GM19351 (cell line): Measurements from ENCODE around the gene TMCC1.
"Not testable (repeated sequence)": the region's sequence is repeated elsewhere in the genome, so short reads cannot be mapped to it uniquely, and the experiment has no call there.

ENCODE experiments used
- ATAC-seq: cut with Tn5 transposase; IDR thresholded peaks from one replicate; pipeline ENCODE4 v1.9.1; 2021; ENCODE audit warnings: mild to moderate bottlenecking, moderate library complexity; ENCODE audit not compliant: unreplicated experiment

Gene TMCC1

DNA sequence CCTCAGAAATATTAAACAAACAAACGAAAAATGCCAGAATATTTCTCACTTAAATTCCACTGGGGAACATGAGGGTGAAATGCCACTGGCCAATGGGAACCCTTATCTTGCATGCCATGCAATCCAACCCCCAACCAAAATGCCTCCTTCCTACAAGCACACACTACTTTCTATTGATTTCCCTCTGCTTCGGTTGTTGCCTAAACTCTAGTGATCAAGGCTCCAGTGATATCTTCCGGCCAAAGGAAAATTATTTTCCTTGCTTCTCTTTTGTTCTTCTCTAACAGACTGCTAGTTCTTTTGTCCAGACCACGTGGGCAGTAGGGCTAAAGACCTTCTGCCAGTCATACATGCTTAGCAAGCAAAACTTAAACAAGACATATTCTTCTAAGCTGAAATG, 115.7 kb downstream of the TMCC1 start:
- ATAC-seq, result no peak

GRCh38 chr3:129775870-129776269, 117.6 kb downstream of the TMCC1 start:
- no peak for ATAC-seq

DNA sequence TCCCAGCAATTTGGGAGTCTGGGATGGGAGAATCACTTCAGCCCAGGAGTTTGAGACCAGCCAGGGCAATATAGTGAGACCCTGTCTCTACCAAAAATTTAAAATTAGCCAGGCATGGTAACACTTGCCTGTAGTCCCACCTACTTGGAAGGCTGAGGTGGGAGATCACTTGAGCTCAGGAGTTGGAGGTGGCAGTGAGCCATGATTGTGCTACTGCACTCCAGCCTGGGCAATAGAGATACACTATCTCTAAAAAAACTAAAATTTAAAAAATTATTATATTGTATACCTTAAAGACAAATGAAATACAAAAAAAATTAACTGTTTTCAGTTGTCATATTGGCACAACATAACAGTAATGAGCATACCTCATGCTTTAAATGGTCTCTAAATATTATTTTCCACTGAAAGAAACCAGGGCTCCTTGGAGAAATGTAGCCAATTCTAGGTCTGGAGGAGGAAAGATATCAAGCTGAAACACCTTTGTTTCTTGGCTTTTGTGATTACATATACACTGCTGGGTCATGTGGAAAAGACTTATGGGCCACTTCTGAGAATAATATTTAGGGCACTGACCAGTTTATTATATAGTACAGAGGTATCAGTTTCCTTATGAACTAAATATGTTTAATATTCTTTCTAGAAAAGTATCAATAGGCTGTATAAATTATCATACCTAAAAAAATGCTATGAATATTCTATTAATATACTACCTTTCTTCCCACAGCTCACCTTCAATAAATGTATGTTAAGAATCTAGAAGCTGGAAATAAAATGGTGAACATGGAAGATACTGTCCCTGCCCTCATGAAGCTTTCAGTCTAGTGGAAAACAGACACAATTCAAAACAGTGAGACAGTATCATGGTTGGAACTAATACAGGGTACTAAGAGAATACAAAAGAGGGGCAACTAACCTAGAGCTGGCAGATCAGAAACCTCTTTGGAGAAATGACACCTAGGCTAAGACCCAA, 119.5 kb downstream of the TMCC1 start:
- ATAC-seq, result no peak

- ATAC-seq, result no peak
These were observed 122.9 kb downstream of the TMCC1 start for GRCh38 chr3:129770604-129771003.

- ATAC-seq, result no peak
These were observed 123.9 kb downstream of the TMCC1 start for GRCh38 chr3:129769616-129770015.

GRCh38 chr3:129768728-129769127, 124.8 kb downstream of the TMCC1 start:
- no peak for ATAC-seq

- ATAC-seq, result no peak
These were observed 127.4 kb downstream of the TMCC1 start for GRCh38 chr3:129766135-129766534.

- ATAC-seq, result no peak
These were observed 129.4 kb downstream of the TMCC1 start for GRCh38 chr3:129764090-129764489.

DNA sequence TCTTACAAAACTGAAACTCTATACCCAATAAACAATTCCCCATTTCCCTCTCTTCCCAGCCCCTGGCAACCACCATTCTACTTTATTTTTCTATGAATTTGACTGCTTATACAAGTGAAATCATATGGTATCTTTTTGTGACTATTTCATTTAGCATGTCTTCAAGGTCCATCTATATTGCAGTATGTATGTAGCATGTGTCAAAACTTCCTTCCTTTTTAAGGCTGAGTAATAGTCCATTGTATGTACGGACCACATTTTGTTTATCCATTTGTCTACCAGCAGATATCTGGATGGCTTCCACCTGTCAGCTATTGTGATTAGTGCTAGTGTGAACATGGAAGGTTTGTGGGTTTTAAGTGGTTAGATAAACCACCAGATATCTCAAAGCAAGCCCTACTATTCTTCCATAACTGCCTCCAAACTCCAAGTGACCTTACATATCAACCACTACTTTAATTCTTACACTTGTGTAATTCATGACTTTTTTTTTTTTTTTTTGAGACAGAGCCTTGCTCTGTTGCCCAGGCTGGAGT, 134.7 kb downstream of the TMCC1 start:
- no peak for ATAC-seq

GRCh38 chr3:129758306-129758705, 135.2 kb downstream of the TMCC1 start:
- ATAC-seq, result no peak

GRCh38 chr3:129756871-129757270, 136.6 kb downstream of the TMCC1 start:
- ATAC-seq, result no peak

DNA sequence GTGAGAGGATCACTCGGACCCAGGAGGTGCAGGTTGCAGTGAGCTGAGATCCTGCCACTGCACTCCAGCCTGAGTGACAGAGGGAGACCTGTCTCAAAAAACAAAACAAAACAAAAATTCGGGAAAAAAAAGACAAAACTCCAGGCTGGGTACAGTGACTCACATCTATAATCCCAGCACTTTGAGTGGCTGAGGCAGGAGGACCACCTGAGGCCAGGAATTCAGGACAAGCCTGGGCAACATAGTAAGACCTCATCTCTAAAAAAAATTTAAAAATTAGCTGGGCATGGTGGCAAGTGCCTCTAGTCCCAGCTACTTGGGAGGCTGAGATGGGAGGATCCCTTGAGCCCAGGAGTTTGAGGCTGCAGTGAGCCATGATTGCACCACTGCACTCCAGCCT, 142.4 kb downstream of the TMCC1 start:
- not testable (repeated sequence) for ATAC-seq

DNA sequence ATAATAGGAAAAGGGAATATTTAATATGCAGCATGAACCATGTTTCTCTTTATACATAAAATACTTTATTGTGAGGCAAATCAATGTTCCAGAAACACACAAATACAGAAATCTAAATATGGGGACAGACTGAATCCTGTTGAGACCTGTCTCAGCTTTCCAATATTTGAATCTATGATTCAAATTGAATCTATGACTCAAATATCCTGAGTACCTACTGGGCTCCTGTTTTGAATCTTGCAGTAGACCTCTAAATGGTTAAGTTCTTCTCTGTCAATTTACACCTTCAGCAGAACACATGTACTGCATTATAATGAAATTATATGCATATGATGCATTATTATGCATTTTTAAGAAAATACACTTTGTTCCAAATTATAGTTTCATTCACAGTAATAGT, 143.8 kb downstream of the TMCC1 start:
- ATAC-seq, result no peak

DNA sequence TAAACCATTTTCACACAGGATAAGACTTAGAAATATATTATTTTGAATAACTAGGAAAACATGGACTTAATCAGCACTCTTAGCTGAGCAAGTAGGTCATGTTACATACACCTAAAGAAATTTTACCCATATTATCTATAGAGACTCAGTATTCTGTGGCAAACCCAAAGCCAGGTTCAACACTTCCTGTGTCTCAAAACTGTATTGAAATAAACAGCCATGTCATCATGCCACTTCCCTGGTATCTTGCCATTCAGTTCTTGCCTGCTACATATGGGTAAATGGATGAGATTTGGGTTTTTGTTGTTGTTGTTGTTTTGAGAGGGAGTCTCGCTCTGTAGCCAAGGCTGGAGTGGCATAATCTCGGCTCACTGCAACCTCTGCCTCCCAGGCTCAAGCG, 145.5 kb downstream of the TMCC1 start:
- ATAC-seq, result no peak

GRCh38 chr3:129747136-129747535, 146.4 kb downstream of the TMCC1 start:
- ATAC-seq, result no peak

- no peak for ATAC-seq
These were observed 146.9 kb downstream of the TMCC1 start for GRCh38 chr3:129746629-129747028.

DNA sequence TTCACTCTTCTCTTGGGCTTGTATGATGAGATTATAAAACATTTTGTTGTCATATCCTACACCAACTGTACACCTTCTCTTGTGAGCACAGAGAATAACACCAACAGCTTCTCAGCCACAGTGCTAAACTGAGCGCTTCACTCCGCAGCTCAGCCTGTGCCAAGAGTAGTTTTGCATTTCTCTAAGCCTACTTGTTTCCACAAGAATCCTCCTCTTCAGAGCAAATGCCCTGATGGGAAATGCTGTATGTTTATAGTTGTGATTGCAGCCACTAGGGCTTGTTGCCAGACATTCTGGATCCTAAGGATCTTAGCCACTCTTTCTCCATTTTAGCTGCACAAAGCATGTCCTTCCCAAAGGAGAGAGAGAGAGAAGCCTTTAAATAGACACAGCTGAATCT, 148.3 kb downstream of the TMCC1 start:
- no peak for ATAC-seq

DNA sequence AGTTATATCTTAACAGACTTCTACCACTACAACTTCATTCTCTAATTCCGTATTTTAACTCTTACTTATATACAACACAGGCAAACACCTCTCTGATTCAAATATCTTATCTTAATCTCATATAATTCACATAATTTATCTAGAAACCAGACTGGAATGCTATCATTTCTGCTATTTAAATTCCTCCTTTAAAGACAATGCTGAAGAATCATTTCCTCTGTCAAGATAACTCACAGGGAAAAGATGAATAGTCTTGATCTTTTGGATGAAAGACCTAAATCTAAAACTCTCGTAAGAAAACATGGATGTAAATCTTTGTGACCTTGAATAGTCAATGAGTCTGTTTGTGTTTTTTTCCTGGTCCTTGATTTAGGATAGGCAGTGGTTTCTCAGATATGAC, 151.7 kb downstream of the TMCC1 start:
- ATAC-seq, result no peak

- no peak for ATAC-seq
These were observed 153.4 kb downstream of the TMCC1 start for GRCh38 chr3:129740090-129740489.

DNA sequence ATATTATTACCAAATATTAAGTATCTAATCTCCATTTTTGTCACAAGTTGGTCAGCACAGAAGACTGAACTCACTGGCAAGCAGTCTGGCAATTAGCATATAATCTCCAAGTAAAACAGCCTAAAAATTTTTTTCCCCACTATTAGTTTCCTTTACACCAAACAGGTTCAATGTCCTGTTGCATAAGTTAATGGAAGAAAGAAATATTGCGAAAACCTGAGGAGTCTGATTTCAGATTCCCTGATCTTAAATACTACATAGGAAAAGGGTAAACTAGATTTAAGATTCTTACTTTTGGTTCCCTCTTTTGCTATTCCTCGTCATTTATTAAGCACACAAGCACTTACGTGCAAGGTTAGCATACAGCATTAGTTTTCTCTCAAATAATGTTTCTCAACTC, 153.9 kb downstream of the TMCC1 start:
- no peak for ATAC-seq

DNA sequence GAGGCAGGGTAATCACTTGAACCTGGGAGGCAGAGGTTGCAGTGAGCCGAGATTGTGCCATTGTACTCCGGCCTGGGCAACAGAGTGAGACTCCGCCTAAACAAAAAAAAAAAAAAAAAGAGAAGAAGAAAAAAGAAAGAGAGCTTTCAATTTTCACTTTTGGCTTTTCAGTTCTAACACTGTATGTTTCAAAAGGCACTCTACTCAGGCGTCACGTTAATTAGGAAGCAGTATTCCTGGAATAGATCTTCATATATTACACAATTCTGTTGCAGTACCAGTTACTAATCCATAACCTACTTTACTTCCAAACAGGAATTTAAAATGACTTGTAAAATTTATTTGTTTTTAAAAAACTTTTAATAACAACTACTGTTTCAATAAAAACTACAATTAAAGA, 155.3 kb downstream of the TMCC1 start:
- ATAC-seq, result no peak

DNA sequence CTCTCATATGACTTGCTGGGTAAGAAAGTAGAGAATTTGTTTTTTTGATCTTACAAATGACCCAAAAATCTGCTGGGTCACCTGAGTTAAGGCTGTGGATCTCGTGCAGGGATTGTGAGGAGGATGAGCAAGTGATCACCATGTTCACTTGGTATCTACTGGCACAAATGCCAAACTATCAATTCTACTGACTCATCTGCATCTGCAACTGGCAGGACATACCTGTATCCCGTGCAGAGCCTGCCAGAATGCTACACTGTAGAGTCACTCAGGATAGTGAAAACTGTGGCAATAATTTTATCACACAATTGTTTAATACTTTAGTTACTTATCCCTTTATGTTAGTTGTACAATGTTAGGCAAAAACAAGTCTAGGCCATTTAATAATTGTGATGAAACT, 157.4 kb downstream of the TMCC1 start:
- ATAC-seq, result no peak
